Smooth muscle cell (in vitro differentiated cells): ENCODE data around the gene EIF5B. TPM values are rescaled to one million over a fixed set of nuclear protein-coding genes. Genes with fewer than 3 reads are reported as not detected.
"Not testable (repeated sequence)": the region's sequence is repeated elsewhere in the genome, so short reads cannot be mapped to it uniquely, and the experiment has no call there.

Experiments used
- DNase-seq: peaks from one replicate; lab custom pipeline; 2025; ENCODE audit not compliant: unreplicated experiment; lab: John Stamatoyannopoulos, UW
- H2AFZ ChIP-seq: fragments of 200-600 bp; sonication (generic); 2 replicates; pipeline ENCODE4 v1.6.0; 2016; ENCODE audit warnings: antibody characterized with exemption, low read depth, mild to moderate bottlenecking
- H3F3A ChIP-seq: fragments of 200-600 bp; sonication (generic); 2 replicates; pipeline ENCODE4 v1.6.0; 2017; ENCODE audit warnings: antibody characterized with exemption, low read depth
- H3K27ac ChIP-seq: fragments of 200-600 bp; sonication (generic); 2 replicates; pipeline ENCODE4 v1.5.1; 2016; ENCODE audit warnings: low read depth, mild to moderate bottlenecking
- H3K27me3 ChIP-seq: fragments of 200-600 bp; sonication (generic); 2 replicates; pipeline ENCODE4 v1.6.1; 2016; ENCODE audit warnings: low read depth, mild to moderate bottlenecking
- H3K36me3 ChIP-seq: fragments of 200-600 bp; sonication (generic); 2 replicates; pipeline ENCODE4 v1.5.1; 2016; ENCODE audit warnings: low read depth
- H3K4me1 ChIP-seq: fragments of 200-600 bp; sonication (generic); 2 replicates; pipeline ENCODE4 v1.5.1; 2016; ENCODE audit warnings: low read depth
- H3K4me2 ChIP-seq: fragments of 200-600 bp; sonication (generic); 2 replicates; pipeline ENCODE4 v1.6.0; 2016; ENCODE audit warnings: mild to moderate bottlenecking
- H3K4me3 ChIP-seq: fragments of 200-600 bp; sonication (generic); 2 replicates; pipeline ENCODE4 v1.5.1; 2016; ENCODE audit warnings: mild to moderate bottlenecking
- H3K79me2 ChIP-seq: fragments of 200-600 bp; sonication (generic); 2 replicates; pipeline ENCODE4 v1.6.0; 2016; ENCODE audit warnings: low read depth, mild to moderate bottlenecking
- H3K9ac ChIP-seq: fragments of 200-600 bp; sonication (generic); 2 replicates; pipeline ENCODE4 v1.6.0; 2016; ENCODE audit warnings: low read depth
- H3K9me3 ChIP-seq: fragments of 200-600 bp; sonication (generic); replicated peaks from 2 replicates; pipeline ENCODE4 v1.5.1; 2016; ENCODE audit warnings: low read depth
- H4K20me1 ChIP-seq: fragments of 200-600 bp; sonication (generic); 2 replicates; pipeline ENCODE4 v1.6.0; 2016; ENCODE audit warnings: low read depth
- CTCF ChIP-seq: fragments of 200-600 bp; sonication (generic); IDR thresholded peaks from 2 replicates; pipeline ENCODE4 v1.5.1; 2017; ENCODE audit warnings: borderline replicate concordance, mild to moderate bottlenecking, antibody characterized with exemption; ENCODE audit not compliant: insufficient read depth, poor library complexity, severe bottlenecking
- WGBS: methylation state at CpG from one replicate; pipeline ENCODE4 v1.1.7; 2016; ENCODE audit warnings: low lambda C conversion rate; 5-methylcytosine and 5-hydroxymethylcytosine counted together
- polyA plus RNA-seq: library from polyadenylated mRNA; unstranded; fragments of >200 nt; fragmentation: Nextera tagmentation; extraction: Ambion mirVana; gene quantifications from 2 replicates; pipeline ENCODE4 v1.2.1, GENCODE V29; 2016
- total RNA-seq: library from RNA; depleted of rRNA; stranded (reverse); fragments of >200 nt; gene quantifications from 2 replicates; pipeline ENCODE4 v1.2.3, GENCODE V29; 2014

The EIF5B gene
- total and polyA plus RNA-seq, 2 experiments from 2014 or later: 17.1 to 23.3 TPM

DNA sequence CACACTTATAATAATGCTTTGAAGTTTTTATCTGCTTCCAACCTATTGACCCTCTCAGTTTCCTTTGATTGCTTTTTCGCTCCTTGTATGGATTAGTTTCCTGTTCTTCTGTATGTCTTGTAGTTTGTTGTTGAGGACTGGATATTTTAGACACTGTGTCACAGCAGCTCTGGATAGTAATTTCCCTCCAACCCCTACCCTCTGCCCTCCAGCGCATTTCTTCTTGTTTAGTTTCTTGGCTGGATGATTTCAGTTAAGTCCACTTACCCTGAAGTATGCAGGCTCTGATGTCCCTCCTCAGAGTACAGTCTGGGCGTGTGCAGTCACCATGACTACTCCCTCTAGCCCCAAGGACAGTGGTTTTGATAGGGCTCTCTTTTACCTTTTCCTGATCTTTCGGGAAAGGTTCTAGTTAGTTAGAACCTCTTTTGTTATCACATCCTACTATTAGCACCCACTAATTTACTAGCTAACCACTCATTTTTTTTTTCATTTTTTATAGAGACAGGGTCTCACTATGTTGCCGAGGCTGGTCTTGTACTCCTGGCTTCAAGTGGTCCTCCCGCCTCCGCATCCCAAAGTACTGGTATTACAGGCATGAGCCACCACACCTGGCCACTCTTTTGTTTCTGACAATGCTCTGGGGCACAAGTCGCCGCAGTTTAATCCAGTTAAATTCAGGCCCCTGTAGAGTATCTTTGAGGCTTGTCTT is 19.9 kb upstream of the EIF5B start:
- Histone ChIP-seq H3K4me3 (no peak overlapping the region), H3K4me2 (no peak overlapping the region), H3K27me3 (no peaks in the 10 kb centered on the region), H3F3A (no peaks in the 10 kb centered on the region), H2AFZ (no peak overlapping the region), H3K79me2 (no peaks in the 10 kb centered on the region), H4K20me1 (peaks cover 6% of the 10 kb centered on the region), H3K36me3 (peaks cover 24% of the 10 kb centered on the region), H3K4me1 (no peaks in the 10 kb centered on the region), H3K9me3 (no peaks in the 10 kb centered on the region), H3K9ac (no peak overlapping the region), H3K27ac (peak overlapping the region; percentile 8)
- DNase-seq: no peak
- TF ChIP-seq CTCF: no peak
- 95% methylated on average over 9 of the region's 9 CpGs for WGBS

GRCh38 chr2:99317873-99318200 is 19.4 kb upstream of the EIF5B start:
- not testable (repeated sequence) for H3K4me3 ChIP-seq, H3K4me1 ChIP-seq, H3K27ac ChIP-seq, H3K9ac ChIP-seq, H3F3A ChIP-seq, H4K20me1 ChIP-seq, H3K27me3 ChIP-seq, H3K4me2 ChIP-seq, H3K9me3 ChIP-seq, H3K79me2 ChIP-seq, H2AFZ ChIP-seq, DNase-seq
- WGBS: 95% methylated on average over 7 of the region's 7 CpGs
- H3K36me3 ChIP-seq: peaks cover 26% of the 10 kb centered on the region

DNA sequence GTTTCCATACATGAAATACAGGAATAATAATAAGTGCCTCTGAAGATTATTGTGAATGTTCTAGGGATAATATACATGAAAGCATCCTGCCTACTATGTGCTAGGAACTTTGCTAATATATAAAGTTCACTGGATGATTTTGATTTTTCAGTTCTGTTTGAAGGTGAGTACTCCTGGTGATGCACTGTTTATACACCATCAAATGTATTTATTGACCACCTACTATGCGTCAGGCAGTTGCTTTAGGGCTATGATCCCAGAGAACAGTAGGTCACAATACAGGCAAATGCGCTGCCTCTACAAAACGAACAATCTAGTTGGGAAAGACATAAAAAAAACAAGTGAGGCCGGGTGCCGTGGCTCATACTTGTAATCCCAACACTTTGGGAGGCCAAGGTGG is 11.8 kb upstream of the EIF5B start:
- H3K4me1 ChIP-seq: no peaks in the 10 kb centered on the region
- H3K79me2 ChIP-seq: peaks cover 22% of the 10 kb centered on the region
- peaks cover 39% of the 10 kb centered on the region for H4K20me1 ChIP-seq
- H3K36me3 ChIP-seq: peaks cover 40% of the 10 kb centered on the region
- H3K4me2 ChIP-seq: no peak overlapping the region
- 97% methylated on average over 5 of the region's 5 CpGs for WGBS
- H3K9me3 ChIP-seq: no peaks in the 10 kb centered on the region
- no peak overlapping the region for H3K27ac ChIP-seq
- TF ChIP-seq CTCF: no peak
- H2AFZ ChIP-seq: no peak overlapping the region
- no peak overlapping the region for H3K9ac ChIP-seq
- H3K27me3 ChIP-seq: no peaks in the 10 kb centered on the region
- H3F3A ChIP-seq: no peaks in the 10 kb centered on the region
- DNase-seq: no peak
- H3K4me3 ChIP-seq: no peak overlapping the region

- H3K27me3 ChIP-seq: no peaks in the 10 kb centered on the region
- H2AFZ ChIP-seq: peak within 1 kb of the TSS; percentile 95
- peak within 1 kb of the TSS; percentile 87 for H3K27ac ChIP-seq
- peak within 1 kb of the TSS; percentile 71 for H3K4me3 ChIP-seq
- WGBS: under 1% methylated on average over 60 of the region's 60 CpGs
- H3K9me3 ChIP-seq: no peaks in the 10 kb centered on the region
- H3F3A ChIP-seq: no peaks in the 10 kb centered on the region
- H3K36me3 ChIP-seq: peaks cover 6% of the 10 kb centered on the region
- peaks cover 79% of the 10 kb centered on the region for H3K79me2 ChIP-seq
- H3K4me1 ChIP-seq: peaks cover 18% of the 10 kb centered on the region
- H3K9ac ChIP-seq: peak within 1 kb of the TSS; percentile 91
- H4K20me1 ChIP-seq: peaks cover 41% of the 10 kb centered on the region
- peak within 1 kb of the TSS; percentile 96 for H3K4me2 ChIP-seq
- no peak for TF ChIP-seq CTCF
- peak; percentile 91 for DNase-seq
These were observed 1.0 kb upstream of the EIF5B start, which contains the start of gene TXNDC9 for GRCh38 chr2:99335911-99336803. Gene TXNDC9, minus strand, starts transcription at chr2:99336333. Its CDS starts 3,123 bp downstream, at chr2:99333210.
